Tibial nerve (tissue), 4 donors: Measurements from ENCODE around the gene USP20. TPM values are rescaled to one million over a fixed set of nuclear protein-coding genes. Genes with fewer than 3 reads are reported as not detected.

Experiments
- DNase-seq, 2 donors: peaks; one replicate each; pipeline ENCODE4 v3.0.0-alpha.2; 2019; ENCODE audit warnings: low spot score in 2 of 2
- H3K27ac ChIP-seq, 4 donors: fragments of 200-600 bp; sonication (generic) in 3 of 4; one replicate each; pipeline ENCODE4 v1.5.1; 2017 to 2019; ENCODE audit warnings: mild to moderate bottlenecking in 1 of 4
- H3K27me3 ChIP-seq, 2 donors: fragments of 200-600 bp; sonication (generic) in 1 of 2; one replicate each; pipeline versions ENCODE4 v1.5.1 to v1.6.0; 2017 to 2019
- H3K36me3 ChIP-seq, 3 donors: fragments of 200-600 bp; sonication (generic); one replicate each; pipeline ENCODE4 v1.5.1; 2018 to 2019
- H3K4me1 ChIP-seq, 4 donors: fragments of 200-600 bp; sonication (generic) in 3 of 4; one replicate each; pipeline ENCODE4 v1.5.1; 2017 to 2019
- H3K4me3 ChIP-seq, 4 donors: fragments of 200-600 bp; sonication (generic) in 3 of 4; one replicate each; pipeline ENCODE4 v1.5.1; 2017 to 2019; ENCODE audit warnings: mild to moderate bottlenecking in 1 of 4, moderate library complexity in 1 of 4
- H3K9me3 ChIP-seq, 4 donors: fragments of 200-600 bp; sonication (generic) in 3 of 4; one replicate each; pipeline ENCODE4 v1.5.1; 2017 to 2019
- CTCF ChIP-seq, 5 experiments: fragments of 200-600 bp in 3 of 5; fragments of 450-650 bp in 2 of 5; sonication (generic) in 3 of 5; IDR thresholded peaks; one replicate each; pipeline ENCODE4 v1.5.1; 2016 to 2019; ENCODE audit warnings: antibody characterized with exemption in 5 of 5, mild to moderate bottlenecking in 3 of 5, moderate library complexity in 2 of 5
- EP300 ChIP-seq, 2 donors: sonication (generic); formaldehyde crosslinking; IDR thresholded peaks; one replicate each; pipeline ENCODE4 v1.6.1; 2017; ENCODE audit warnings: antibody characterized with exemption in 2 of 2, mild to moderate bottlenecking in 1 of 2
- POLR2A ChIP-seq, 2 donors: fragments of 450-650 bp; IDR thresholded peaks; one replicate each; pipeline ENCODE4 v1.6.1; 2017; ENCODE audit warnings: antibody characterized with exemption in 2 of 2, mild to moderate bottlenecking in 2 of 2, moderate library complexity in 2 of 2
- WGBS, 2 donors: methylation state at CpG; one replicate each; pipeline ENCODE4 v1.1.5; 2018; 5-methylcytosine and 5-hydroxymethylcytosine counted together
- total RNA-seq, 4 donors: library from RNA; depleted of rRNA; stranded (reverse); fragments of >200 nt; gene quantifications; one replicate each; pipeline ENCODE4 v1.1.0, GENCODE V29; 2016

Gene USP20
- total RNA-seq, 4 donors from 2014 or later = 20.1 to 50.1 (median 24.1) TPM

DNA sequence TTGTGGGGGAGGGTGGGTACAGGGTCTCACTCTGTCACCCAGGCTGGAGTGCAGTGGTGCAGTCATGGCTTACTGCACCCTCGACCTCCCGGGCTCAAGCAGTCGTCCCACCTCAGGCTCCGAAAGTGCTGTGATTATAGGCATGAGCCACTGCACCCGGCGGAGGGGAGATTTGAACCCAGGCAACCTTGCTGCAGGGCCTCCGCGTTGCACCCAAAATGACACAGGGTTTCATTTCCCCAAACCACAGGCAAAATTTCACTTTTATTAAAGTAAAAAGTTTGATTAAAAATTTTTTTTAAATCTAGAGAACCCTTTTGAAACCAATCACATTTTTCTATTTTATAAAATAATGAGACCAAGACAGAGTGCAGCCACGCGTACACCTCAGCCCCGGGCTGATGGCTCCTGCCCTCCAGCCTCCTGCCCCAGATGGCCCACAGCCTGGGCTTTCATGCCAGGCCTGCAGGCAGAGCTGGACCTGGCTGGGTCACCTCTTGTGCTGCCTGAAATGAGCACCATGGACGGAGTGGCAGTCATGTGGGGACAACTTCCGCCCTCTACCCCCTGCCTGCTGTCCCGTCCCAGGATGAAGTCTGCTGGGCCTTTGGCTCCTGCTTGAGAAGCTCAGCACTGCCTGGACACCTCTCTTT, 30.5 kb downstream of the USP20 start:
- TF ChIP-seq CTCF (IDR thresholded peaks at IDR 0.05) = no peak
- no peak for TF ChIP-seq EP300 (IDR thresholded peaks at IDR 0.05)
- no peak for TF ChIP-seq POLR2A (IDR thresholded peaks at IDR 0.05)
- no peak for DNase-seq
- no peaks in the 10 kb centered on the region for H3K27me3 ChIP-seq
- no peaks in the 10 kb centered on the region for H3K4me1 ChIP-seq
- 76 to 81% methylated on average over 13 of the region's 14 CpGs for WGBS, 2 donors
- peak overlapping the region in 1 of 4 donors; percentile 34 for H3K27ac ChIP-seq
- H3K9me3 ChIP-seq = no peaks in the 10 kb centered on the region
- peaks cover 3 to 94% (median 16%) of the 10 kb centered on the region in 3 donors for H3K36me3 ChIP-seq
- no peak overlapping the region for H3K4me3 ChIP-seq

GRCh38 chr9:129866394-129867135, 31.3 kb downstream of the USP20 start:
- Histone ChIP-seq H3K9me3 (no peaks in the 10 kb centered on the region), H3K4me3 (no peak overlapping the region), H3K27ac (peak overlapping the region in 1 of 4 donors; percentile 19), H3K27me3 (no peaks in the 10 kb centered on the region), H3K36me3 (peaks cover 0 to 89% (median 8%) of the 10 kb centered on the region in 3 donors), H3K4me1 (no peaks in the 10 kb centered on the region)
- no peak for DNase-seq
- 71 to 72% methylated on average over 16 to 17 of the region's 17 CpGs for WGBS, 2 donors
- TF ChIP-seq EP300 (IDR thresholded peaks at IDR 0.05) (no peak), CTCF (IDR thresholded peaks at IDR 0.05) (no peak), POLR2A (IDR thresholded peaks at IDR 0.05) (no peak)

DNA sequence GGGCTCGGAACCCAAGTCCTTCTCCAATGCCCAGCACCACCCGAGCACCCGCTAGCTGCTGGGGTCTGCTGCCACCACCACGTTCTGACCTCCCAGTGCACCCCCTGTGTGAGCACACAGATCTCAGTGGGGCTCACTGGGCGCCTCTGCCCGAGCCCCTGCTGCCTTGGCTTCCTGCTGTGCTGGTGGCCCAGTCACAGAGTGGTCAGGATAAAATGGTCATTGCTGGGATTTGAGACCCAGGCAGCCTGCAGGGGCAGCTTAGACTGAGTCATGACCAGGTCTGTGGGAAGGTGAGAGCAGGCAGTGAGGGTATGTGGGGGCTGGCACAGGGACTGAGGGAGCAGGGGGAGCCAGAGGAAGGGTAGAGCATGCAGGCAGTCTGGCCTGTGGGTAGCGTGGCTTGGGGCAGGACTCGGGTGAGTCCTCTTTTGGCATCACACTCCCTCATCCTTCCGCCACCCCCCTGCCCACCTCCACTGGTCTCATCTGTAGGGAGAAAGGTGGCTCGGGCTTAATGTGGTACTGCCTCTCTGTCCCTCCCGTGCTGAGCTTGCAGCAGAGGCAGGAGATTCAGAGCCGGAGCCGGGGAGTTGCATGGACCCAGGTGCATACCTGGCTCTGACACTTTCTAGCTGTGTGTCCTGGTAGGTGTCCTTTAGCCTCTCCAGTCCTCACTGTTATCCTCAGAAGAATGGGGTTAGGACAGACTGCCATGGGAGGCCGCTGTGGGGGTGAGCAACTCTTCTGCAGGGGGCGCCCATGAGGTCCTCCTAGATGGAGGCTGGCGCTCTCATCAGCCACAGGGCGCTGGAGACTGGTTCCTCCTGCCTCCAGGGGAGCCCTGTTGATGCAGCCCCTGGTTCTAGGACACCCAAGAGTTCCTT, 32.1 kb downstream of the USP20 start:
- TF ChIP-seq EP300 (IDR thresholded peaks at IDR 0.05) (no peak), CTCF (IDR thresholded peaks at IDR 0.05) (no peak), POLR2A (IDR thresholded peaks at IDR 0.05) (no peak)
- no peak for DNase-seq
- Histone ChIP-seq H3K27me3 (no peaks in the 10 kb centered on the region), H3K4me1 (no peaks in the 10 kb centered on the region), H3K36me3 (peaks cover 0 to 84% (median 5%) of the 10 kb centered on the region in 3 donors), H3K9me3 (no peaks in the 10 kb centered on the region), H3K27ac (peak overlapping the region in 1 of 4 donors; percentile 19), H3K4me3 (no peak overlapping the region)
- 71 to 83% methylated on average over 15 to 17 of the region's 17 CpGs for WGBS, 2 donors

- Histone ChIP-seq H3K4me1 (no peaks in the 10 kb centered on the region), H3K9me3 (no peaks in the 10 kb centered on the region), H3K36me3 (peaks cover 0 to 78% (median 2%) of the 10 kb centered on the region in 3 donors), H3K4me3 (no peak overlapping the region), H3K27ac (peak overlapping the region in 1 of 4 donors; percentile 12), H3K27me3 (no peaks in the 10 kb centered on the region)
- 83 to 86% methylated on average over 43 to 46 of the region's 48 CpGs for WGBS, 2 donors
- no peak for TF ChIP-seq EP300 (IDR thresholded peaks at IDR 0.05)
- TF ChIP-seq POLR2A (IDR thresholded peaks at IDR 0.05) = no peak
- TF ChIP-seq CTCF (IDR thresholded peaks at IDR 0.05) = no peak
- DNase-seq = no peak
These were observed 33.0 kb downstream of the USP20 start for GRCh38 chr9:129868023-129868871.
